Thoracic aorta (tissue), 2 donors: ENCODE measurements around the gene GALNT12. TPM values are rescaled to one million over a fixed set of nuclear protein-coding genes. Genes with fewer than 3 reads are reported as not detected.
A peak's percentile ranks its signal among the peaks of the same experiment; 100 is the strongest.

Experiments used
- ATAC-seq: fragments of 150-250 bp; one replicate; pipeline ENCODE4 v1.8.0; 2017; ENCODE audit warnings: low read depth; ENCODE audit not compliant: insufficient number of reproducible peaks, low FRiP score
- DNase-seq: peaks from one replicate; pipeline ENCODE4 v3.0.0-alpha.2; 2020; ENCODE audit warnings: low spot score
- H3K27ac ChIP-seq, 2 donors: fragments of 200-600 bp; sonication (generic); 1 replicate in 1 of 2; 2 replicates in 1 of 2; pipeline ENCODE4 v1.5.1; 2016; ENCODE audit warnings: mild to moderate bottlenecking in 2 of 2, moderate library complexity in 2 of 2
- H3K27me3 ChIP-seq: fragments of 200-600 bp; sonication (generic); replicated peaks from 2 replicates; pipeline ENCODE4 v1.6.0; 2016; ENCODE audit warnings: mild to moderate bottlenecking; ENCODE audit not compliant: insufficient read depth
- H3K36me3 ChIP-seq: fragments of 200-600 bp; sonication (generic); one replicate; pipeline ENCODE4 v1.5.1; 2016
- H3K4me1 ChIP-seq, 2 donors: fragments of 200-600 bp; sonication (generic); 1 replicate in 1 of 2; 2 replicates in 1 of 2; pipeline versions ENCODE4 v1.5.1 to v1.6.0; 2016; ENCODE audit warnings: low read depth in 2 of 2, mild to moderate bottlenecking in 1 of 2; ENCODE audit not compliant: control insufficient read depth in 1 of 2
- H3K4me3 ChIP-seq: fragments of 200-600 bp; sonication (generic); 2 replicates; pipeline ENCODE4 v1.5.1; 2016; ENCODE audit warnings: mild to moderate bottlenecking
- H3K9me3 ChIP-seq: fragments of 200-600 bp; sonication (generic); 2 replicates; pipeline ENCODE4 v1.5.1; 2016
- CTCF ChIP-seq: fragments of 200-600 bp; sonication (generic); IDR thresholded peaks from one replicate; pipeline ENCODE4 v1.5.1; 2019; ENCODE audit warnings: antibody characterized with exemption
- total RNA-seq, 2 donors: library from RNA; depleted of rRNA; stranded (reverse); fragments of >200 nt; gene quantifications; one replicate each; pipeline versions ENCODE4 v1.1.0 to v1.2.3, GENCODE V29; 2016

Gene GALNT12
- total RNA-seq, 2 donors from 2014 or later = 6.8 to 30.1 TPM

GRCh38 chr9:98805506-98806272, 1.8 kb upstream of the GALNT12 start:
- H3K9me3 ChIP-seq = no peaks in the 10 kb centered on the region
- no peaks in the 10 kb centered on the region for H3K36me3 ChIP-seq
- H3K27ac ChIP-seq = peak overlapping the region; percentile 12 to 69
- ATAC-seq = no peak
- H3K27me3 ChIP-seq = no peaks in the 10 kb centered on the region
- TF ChIP-seq CTCF = no peak
- DNase-seq = no peak
- H3K4me3 ChIP-seq = no peak overlapping the region
- H3K4me1 ChIP-seq = peaks cover 6 to 21% of the 10 kb centered on the region in 2 donors

- no peak overlapping the region for H3K4me3 ChIP-seq
- no peaks in the 10 kb centered on the region for H3K27me3 ChIP-seq
- no peaks in the 10 kb centered on the region for H3K9me3 ChIP-seq
- H3K27ac ChIP-seq = peak overlapping the region; percentile 12 to 69
- H3K4me1 ChIP-seq = peaks cover 6 to 21% of the 10 kb centered on the region in 2 donors
- ATAC-seq (no peak), DNase-seq (no peak)
- H3K36me3 ChIP-seq = no peaks in the 10 kb centered on the region
- TF ChIP-seq CTCF = no peak
These were observed 955 bp upstream of the GALNT12 start for GRCh38 chr9:98806394-98807035.

GRCh38 chr9:98807814-98808195, 335 bp downstream of the GALNT12 start:
- peaks cover 6 to 21% of the 10 kb centered on the region in 2 donors for H3K4me1 ChIP-seq
- no peak for DNase-seq

GRCh38 chr9:98808411-98808815, 943 bp downstream of the GALNT12 start:
- ATAC-seq = no peak
- no peaks in the 10 kb centered on the region for H3K27me3 ChIP-seq
- H3K9me3 ChIP-seq = no peaks in the 10 kb centered on the region
- DNase-seq = no peak
- no peaks in the 10 kb centered on the region for H3K36me3 ChIP-seq
- no peak for TF ChIP-seq CTCF
- peaks cover 6 to 21% of the 10 kb centered on the region in 2 donors for H3K4me1 ChIP-seq
- H3K4me3 ChIP-seq = peak overlapping the region; percentile 80
- H3K27ac ChIP-seq = no peak overlapping the region

More at GRCh38 chr9:98807814-98808195, 335 bp downstream of the GALNT12 start:
- Histone ChIP-seq H3K9me3 (no peaks in the 10 kb centered on the region), H3K27me3 (no peaks in the 10 kb centered on the region), H3K36me3 (no peaks in the 10 kb centered on the region), H3K4me3 (peak overlapping the region; percentile 80), H3K27ac (no peak overlapping the region)
- ATAC-seq = no peak
- TF ChIP-seq CTCF = no peak

GRCh38 chr9:98808875-98809274, 1.4 kb downstream of the GALNT12 start:
- TF ChIP-seq CTCF = no peak
- H3K4me3 ChIP-seq = no peak overlapping the region
- no peak for ATAC-seq
- H3K36me3 ChIP-seq = no peaks in the 10 kb centered on the region
- no peaks in the 10 kb centered on the region for H3K9me3 ChIP-seq
- H3K27me3 ChIP-seq = no peaks in the 10 kb centered on the region
- no peak overlapping the region for H3K27ac ChIP-seq
- DNase-seq = no peak
- peaks cover 6 to 21% of the 10 kb centered on the region in 2 donors for H3K4me1 ChIP-seq
